ENCODE results near the gene FCRL1.

Gene FCRL1

DNA sequence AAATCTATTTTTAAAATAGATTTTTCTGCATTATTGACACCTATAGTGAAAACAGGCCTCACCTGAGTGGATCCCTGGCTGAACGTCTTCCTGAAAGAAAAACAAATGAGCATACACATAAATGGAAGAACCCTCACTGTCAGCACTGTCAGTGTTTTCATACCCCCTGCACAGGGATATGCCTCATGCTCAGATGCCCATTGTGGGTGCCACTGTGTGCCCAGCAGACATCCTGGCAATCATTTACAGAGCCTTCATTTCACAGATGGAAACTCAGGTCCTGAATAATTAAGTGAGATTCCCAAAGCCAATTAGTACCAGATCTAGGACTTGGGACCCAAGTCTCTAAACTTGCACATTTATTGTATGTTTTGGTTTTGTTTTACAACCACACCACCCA, 19.9 kb downstream of the FCRL1 start:
- Histone ChIP-seq H2AFZ (ENCODE audit: low read length, unreplicated experiment) (no peak overlapping the region), H3K36me3 (ENCODE audit: insufficient read depth, low read length) (no peaks in the 10 kb centered on the region), H3K27ac (ENCODE audit: low read depth, low read length) (no peak overlapping the region), H3K79me2 (ENCODE audit: control insufficient read depth, insufficient read depth, low read length, unreplicated experiment) (no peaks in the 10 kb centered on the region), H3K4me1 (ENCODE audit: control insufficient read depth, insufficient read depth, low read length, unreplicated experiment) (no peaks in the 10 kb centered on the region), H3K4me3 (ENCODE audit: low read depth, low read length) (no peak overlapping the region), H3K27me3 (ENCODE audit: insufficient read depth, low read length) (no peaks in the 10 kb centered on the region)

DNA sequence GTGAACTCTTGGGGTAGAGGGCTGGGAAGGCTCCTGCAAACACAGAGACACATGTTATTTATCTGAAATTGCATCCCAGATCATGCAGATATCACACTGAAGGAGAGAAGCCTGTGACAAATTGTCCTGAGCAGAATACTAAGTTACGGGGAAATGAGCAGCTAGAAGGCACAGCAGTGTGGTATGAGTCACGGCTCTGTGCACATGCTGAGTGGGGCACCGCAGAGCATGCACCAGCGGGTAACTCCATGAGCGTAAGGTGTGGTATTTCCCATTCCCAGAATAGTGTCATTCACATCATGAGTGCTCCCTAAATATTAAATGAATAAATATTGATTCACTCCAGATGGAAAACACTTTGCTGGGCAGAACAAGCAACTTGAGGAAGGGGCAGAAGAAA, 21.7 kb downstream of the FCRL1 start:
- H3K36me3 ChIP-seq (ENCODE audit: insufficient read depth, low read length), result no peaks in the 10 kb centered on the region

GRCh38 chr1:157785248-157785647, 34.7 kb downstream of the FCRL1 start:
- Histone ChIP-seq H3K4me3 (ENCODE audit: low read depth, low read length) (no peak overlapping the region), H3K27ac (ENCODE audit: low read depth, low read length) (no peak overlapping the region), H3K36me3 (ENCODE audit: insufficient read depth, low read length) (no peaks in the 10 kb centered on the region), H3K4me1 (ENCODE audit: control insufficient read depth, insufficient read depth, low read length, unreplicated experiment) (no peaks in the 10 kb centered on the region), H2AFZ (ENCODE audit: low read length, unreplicated experiment) (no peak overlapping the region), H3K79me2 (ENCODE audit: control insufficient read depth, insufficient read depth, low read length, unreplicated experiment) (no peaks in the 10 kb centered on the region), H3K27me3 (ENCODE audit: insufficient read depth, low read length) (no peaks in the 10 kb centered on the region)

More for the DNA sequence above, 21.7 kb downstream of the FCRL1 start:
- H2AFZ ChIP-seq (ENCODE audit: low read length, unreplicated experiment), result no peak overlapping the region
- no peak overlapping the region for H3K4me3 ChIP-seq (ENCODE audit: low read depth, low read length)
- H3K27me3 ChIP-seq (ENCODE audit: insufficient read depth, low read length), result no peaks in the 10 kb centered on the region
- no peaks in the 10 kb centered on the region for H3K4me1 ChIP-seq (ENCODE audit: control insufficient read depth, insufficient read depth, low read length, unreplicated experiment)
- no peak overlapping the region for H3K27ac ChIP-seq (ENCODE audit: low read depth, low read length)
- no peaks in the 10 kb centered on the region for H3K79me2 ChIP-seq (ENCODE audit: control insufficient read depth, insufficient read depth, low read length, unreplicated experiment)

DNA sequence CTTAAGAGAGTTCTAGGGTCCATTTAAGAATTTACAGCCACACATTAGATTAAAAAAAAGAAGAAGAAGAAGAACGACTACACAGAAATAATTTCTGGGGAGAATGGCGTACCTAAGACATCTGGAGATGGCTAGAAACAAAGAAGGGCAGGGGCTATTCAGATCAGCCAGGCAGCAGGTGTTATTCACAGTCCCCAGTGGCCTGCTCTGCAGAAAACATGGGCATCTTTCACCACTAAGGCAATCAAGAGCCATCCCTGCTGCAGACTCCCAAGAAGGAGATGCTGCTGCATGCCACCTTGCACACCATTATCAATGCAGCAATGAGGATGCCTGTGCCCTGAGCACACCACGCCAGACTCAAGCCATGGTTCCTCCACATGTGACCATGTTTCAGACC, 35.1 kb downstream of the FCRL1 start:
- H3K27me3 ChIP-seq (ENCODE audit: insufficient read depth, low read length), result no peaks in the 10 kb centered on the region
- no peak overlapping the region for H3K4me3 ChIP-seq (ENCODE audit: low read depth, low read length)
- no peaks in the 10 kb centered on the region for H3K4me1 ChIP-seq (ENCODE audit: control insufficient read depth, insufficient read depth, low read length, unreplicated experiment)
- no peak overlapping the region for H2AFZ ChIP-seq (ENCODE audit: low read length, unreplicated experiment)
- no peak overlapping the region for H3K27ac ChIP-seq (ENCODE audit: low read depth, low read length)
- H3K36me3 ChIP-seq (ENCODE audit: insufficient read depth, low read length), result no peaks in the 10 kb centered on the region
- no peaks in the 10 kb centered on the region for H3K79me2 ChIP-seq (ENCODE audit: control insufficient read depth, insufficient read depth, low read length, unreplicated experiment)

DNA sequence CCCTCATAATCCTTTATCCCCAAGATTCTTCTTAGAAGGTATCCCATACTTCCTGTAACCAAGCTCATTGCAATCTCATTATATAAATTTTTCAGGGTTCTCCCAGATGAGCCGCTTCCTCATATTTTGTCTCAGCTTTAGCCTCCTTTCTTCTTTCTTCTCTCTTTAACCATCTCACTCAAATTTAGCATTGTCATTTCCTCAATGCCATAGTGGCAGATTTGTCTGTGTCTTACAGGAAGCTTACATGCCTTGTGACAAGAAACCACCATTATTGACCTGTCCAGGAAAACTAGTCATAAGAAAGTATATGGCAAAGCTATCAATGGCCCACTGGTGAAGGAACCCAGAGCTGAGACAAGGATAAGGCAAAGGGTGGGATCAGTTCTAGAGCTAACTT, 37.0 kb downstream of the FCRL1 start:
- H2AFZ ChIP-seq (ENCODE audit: low read length, unreplicated experiment), result no peak overlapping the region

GRCh38 chr1:157781048-157781447, 38.9 kb downstream of the FCRL1 start:
- H2AFZ ChIP-seq (ENCODE audit: low read length, unreplicated experiment), result no peak overlapping the region
- H3K36me3 ChIP-seq (ENCODE audit: insufficient read depth, low read length), result no peaks in the 10 kb centered on the region
- H3K27ac ChIP-seq (ENCODE audit: low read depth, low read length), result no peak overlapping the region
- no peaks in the 10 kb centered on the region for H3K4me1 ChIP-seq (ENCODE audit: control insufficient read depth, insufficient read depth, low read length, unreplicated experiment)
- H3K79me2 ChIP-seq (ENCODE audit: control insufficient read depth, insufficient read depth, low read length, unreplicated experiment), result no peaks in the 10 kb centered on the region
- no peak overlapping the region for H3K4me3 ChIP-seq (ENCODE audit: low read depth, low read length)
- no peaks in the 10 kb centered on the region for H3K27me3 ChIP-seq (ENCODE audit: insufficient read depth, low read length)

More for the DNA sequence above, 37.0 kb downstream of the FCRL1 start:
- H3K79me2 ChIP-seq (ENCODE audit: control insufficient read depth, insufficient read depth, low read length, unreplicated experiment), result no peaks in the 10 kb centered on the region
- H3K4me1 ChIP-seq (ENCODE audit: control insufficient read depth, insufficient read depth, low read length, unreplicated experiment), result no peaks in the 10 kb centered on the region
- no peaks in the 10 kb centered on the region for H3K36me3 ChIP-seq (ENCODE audit: insufficient read depth, low read length)
- no peak overlapping the region for H3K4me3 ChIP-seq (ENCODE audit: low read depth, low read length)
- H3K27me3 ChIP-seq (ENCODE audit: insufficient read depth, low read length), result no peaks in the 10 kb centered on the region
- no peak overlapping the region for H3K27ac ChIP-seq (ENCODE audit: low read depth, low read length)

DNA sequence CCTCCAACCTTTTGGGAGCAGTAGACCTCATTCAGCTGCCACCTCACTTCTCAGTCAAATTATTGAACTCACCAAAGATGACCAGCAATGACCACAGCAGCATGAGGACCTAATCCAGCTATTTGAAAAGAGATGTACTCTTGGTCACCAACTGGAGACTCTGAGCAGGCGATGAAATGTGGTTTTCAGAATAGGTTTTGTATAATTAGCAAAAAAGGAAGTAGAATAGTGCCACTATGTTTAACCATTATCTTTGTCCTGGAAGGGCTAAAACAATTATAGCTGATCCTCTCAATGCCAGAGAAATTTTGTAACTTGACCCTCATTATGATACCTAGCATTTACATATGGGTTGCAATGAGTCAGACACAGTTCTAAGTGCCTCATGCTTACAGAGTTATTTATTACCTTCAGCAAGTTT, 42.9 kb downstream of the FCRL1 start, which contains the start of gene FCRL2:
Gene FCRL2, minus strand, starts transcription at position 162 of the 421 bp plus-strand sequence. Its CDS starts 59 bp downstream, at position 103.
- Histone ChIP-seq H3K27me3 (ENCODE audit: insufficient read depth, low read length) (no peaks in the 10 kb centered on the region), H3K4me1 (ENCODE audit: control insufficient read depth, insufficient read depth, low read length, unreplicated experiment) (no peaks in the 10 kb centered on the region), H3K36me3 (ENCODE audit: insufficient read depth, low read length) (no peaks in the 10 kb centered on the region), H2AFZ (ENCODE audit: low read length, unreplicated experiment) (no peak within 1 kb of the TSS), H3K79me2 (ENCODE audit: control insufficient read depth, insufficient read depth, low read length, unreplicated experiment) (no peaks in the 10 kb centered on the region), H3K4me3 (ENCODE audit: low read depth, low read length) (no peak within 1 kb of the TSS), H3K27ac (ENCODE audit: low read depth, low read length) (no peak within 1 kb of the TSS)

DNA sequence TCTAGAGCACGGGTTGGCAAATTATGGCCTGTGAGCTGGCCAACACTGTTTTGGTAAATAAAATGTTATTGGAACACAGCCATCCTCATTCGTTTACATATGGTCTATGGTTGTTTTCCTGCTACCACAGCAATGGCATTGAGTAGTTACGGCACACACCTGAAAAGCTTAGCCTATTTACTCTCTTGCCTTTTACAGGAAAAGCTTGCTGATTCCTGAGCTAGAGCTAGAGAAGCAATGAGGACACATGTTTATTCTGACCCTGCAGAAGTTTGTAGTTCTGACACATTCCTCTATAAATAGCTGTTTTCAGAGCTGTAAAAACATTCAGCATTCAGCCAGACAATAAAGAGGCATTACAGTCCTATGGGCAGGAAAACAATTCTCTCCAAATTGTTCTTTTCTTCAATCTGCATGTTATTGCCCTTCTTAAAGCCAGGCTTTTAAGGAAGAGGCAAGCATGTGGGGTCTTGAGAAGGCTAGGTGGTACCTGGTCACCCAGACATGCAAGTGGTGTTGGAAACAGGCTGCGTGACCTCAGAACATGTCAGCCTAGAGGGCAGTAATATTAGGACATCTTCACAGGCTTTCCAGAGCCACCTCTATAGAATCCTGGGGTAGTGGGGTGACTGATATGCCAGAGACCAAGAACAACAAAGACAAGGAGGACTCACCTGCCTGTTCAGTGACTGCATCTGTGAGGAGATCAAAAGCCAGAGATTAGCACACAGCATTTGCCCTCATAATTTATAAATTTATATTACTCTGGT, 44.6 kb downstream of the FCRL1 start:
- no peak overlapping the region for H2AFZ ChIP-seq (ENCODE audit: low read length, unreplicated experiment)
- no peak overlapping the region for H3K4me3 ChIP-seq (ENCODE audit: low read depth, low read length)
- H3K79me2 ChIP-seq (ENCODE audit: control insufficient read depth, insufficient read depth, low read length, unreplicated experiment), result no peaks in the 10 kb centered on the region
- no peaks in the 10 kb centered on the region for H3K36me3 ChIP-seq (ENCODE audit: insufficient read depth, low read length)
- H3K4me1 ChIP-seq (ENCODE audit: control insufficient read depth, insufficient read depth, low read length, unreplicated experiment), result no peaks in the 10 kb centered on the region
- H3K27ac ChIP-seq (ENCODE audit: low read depth, low read length), result no peak overlapping the region
- no peaks in the 10 kb centered on the region for H3K27me3 ChIP-seq (ENCODE audit: insufficient read depth, low read length)

DNA sequence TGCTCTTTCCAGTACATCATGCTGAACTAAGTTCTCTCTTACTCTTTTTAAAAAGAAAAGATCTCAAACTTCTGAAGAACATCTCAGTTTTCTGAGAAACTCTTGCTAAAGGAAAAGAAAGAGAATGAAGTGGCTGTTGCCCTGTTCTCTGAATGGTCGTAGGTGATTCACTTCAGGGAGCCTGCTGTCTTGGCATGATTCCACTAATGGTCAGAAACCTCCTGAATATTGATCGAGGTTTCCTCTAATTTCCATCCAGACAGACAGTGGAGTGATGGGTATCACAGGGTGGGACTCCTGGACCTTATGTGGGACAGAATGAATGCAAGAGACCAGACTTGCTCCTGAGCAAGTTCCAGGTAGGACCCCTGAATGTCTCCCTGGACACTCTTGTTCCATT, 45.5 kb downstream of the FCRL1 start:
- no peaks in the 10 kb centered on the region for H3K36me3 ChIP-seq (ENCODE audit: insufficient read depth, low read length)
- no peak overlapping the region for H3K4me3 ChIP-seq (ENCODE audit: low read depth, low read length)
- no peaks in the 10 kb centered on the region for H3K79me2 ChIP-seq (ENCODE audit: control insufficient read depth, insufficient read depth, low read length, unreplicated experiment)
- no peak overlapping the region for H2AFZ ChIP-seq (ENCODE audit: low read length, unreplicated experiment)
- no peak overlapping the region for H3K27ac ChIP-seq (ENCODE audit: low read depth, low read length)
- H3K27me3 ChIP-seq (ENCODE audit: insufficient read depth, low read length), result no peaks in the 10 kb centered on the region
- no peaks in the 10 kb centered on the region for H3K4me1 ChIP-seq (ENCODE audit: control insufficient read depth, insufficient read depth, low read length, unreplicated experiment)

- Histone ChIP-seq H3K79me2 (ENCODE audit: control insufficient read depth, insufficient read depth, low read length, unreplicated experiment) (no peaks in the 10 kb centered on the region), H3K4me1 (ENCODE audit: control insufficient read depth, insufficient read depth, low read length, unreplicated experiment) (no peaks in the 10 kb centered on the region), H3K4me3 (ENCODE audit: low read depth, low read length) (no peak overlapping the region), H3K27me3 (ENCODE audit: insufficient read depth, low read length) (no peaks in the 10 kb centered on the region), H3K27ac (ENCODE audit: low read depth, low read length) (no peak overlapping the region), H3K36me3 (ENCODE audit: insufficient read depth, low read length) (no peaks in the 10 kb centered on the region), H2AFZ (ENCODE audit: low read length, unreplicated experiment) (no peak overlapping the region)
Measured at GRCh38 chr1:157773493-157774350, 46.2 kb downstream of the FCRL1 start.
